ENCODE measurements around the gene TTC13. TPM values are rescaled to one million over a fixed set of nuclear protein-coding genes. Genes with fewer than 3 reads are reported as not detected.

TTC13 gene
- total RNA-seq, 1 donor from 2014 or later: 27.1 TPM

DNA sequence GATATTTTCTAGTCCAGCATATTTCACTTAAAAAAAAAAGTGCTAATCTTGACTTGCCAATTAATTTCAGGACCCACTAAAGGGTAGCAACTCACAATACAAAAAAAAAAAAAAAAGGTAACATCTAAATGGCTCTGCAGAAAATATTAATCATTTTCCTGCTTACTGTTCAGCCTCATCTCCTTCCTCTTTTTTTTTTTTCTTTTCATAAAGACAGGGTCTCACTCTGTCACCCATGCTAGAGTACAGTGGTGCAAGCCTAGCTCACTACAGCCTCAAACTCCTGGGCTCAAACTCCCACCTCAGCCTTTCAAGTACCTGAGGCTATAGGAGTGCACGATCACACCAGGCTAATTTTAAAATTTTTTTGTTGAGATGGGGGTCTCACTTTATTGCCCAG lies 30.4 kb downstream of the TTC13 start:
- DNase-seq (ENCODE audit: low spot score): no peak
- no peaks in the 10 kb centered on the region for H3K27me3 Mint-ChIP-seq (ENCODE audit: low read depth)
- peaks cover 9% of the 10 kb centered on the region for H3K36me3 Mint-ChIP-seq (ENCODE audit: low read depth)
- no peak overlapping the region for H3K27ac Mint-ChIP-seq (ENCODE audit: unreplicated experiment)
- TF ChIP-seq, protein P1, sequence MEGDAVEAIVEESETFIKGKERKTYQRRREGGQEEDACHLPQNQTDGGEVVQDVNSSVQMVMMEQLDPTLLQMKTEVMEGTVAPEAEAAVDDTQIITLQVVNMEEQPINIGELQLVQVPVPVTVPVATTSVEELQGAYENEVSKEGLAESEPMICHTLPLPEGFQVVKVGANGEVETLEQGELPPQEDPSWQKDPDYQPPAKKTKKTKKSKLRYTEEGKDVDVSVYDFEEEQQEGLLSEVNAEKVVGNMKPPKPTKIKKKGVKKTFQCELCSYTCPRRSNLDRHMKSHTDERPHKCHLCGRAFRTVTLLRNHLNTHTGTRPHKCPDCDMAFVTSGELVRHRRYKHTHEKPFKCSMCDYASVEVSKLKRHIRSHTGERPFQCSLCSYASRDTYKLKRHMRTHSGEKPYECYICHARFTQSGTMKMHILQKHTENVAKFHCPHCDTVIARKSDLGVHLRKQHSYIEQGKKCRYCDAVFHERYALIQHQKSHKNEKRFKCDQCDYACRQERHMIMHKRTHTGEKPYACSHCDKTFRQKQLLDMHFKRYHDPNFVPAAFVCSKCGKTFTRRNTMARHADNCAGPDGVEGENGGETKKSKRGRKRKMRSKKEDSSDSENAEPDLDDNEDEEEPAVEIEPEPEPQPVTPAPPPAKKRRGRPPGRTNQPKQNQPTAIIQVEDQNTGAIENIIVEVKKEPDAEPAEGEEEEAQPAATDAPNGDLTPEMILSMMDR (IDR thresholded peaks at IDR 0.05): no peak
- H3K4me1 Mint-ChIP-seq (ENCODE audit: low read depth): peaks cover 8% of the 10 kb centered on the region
- no peak overlapping the region for H3K4me3 Mint-ChIP-seq (ENCODE audit: unreplicated experiment)
- H3K9me3 Mint-ChIP-seq (ENCODE audit: low read depth): no peaks in the 10 kb centered on the region

DNA sequence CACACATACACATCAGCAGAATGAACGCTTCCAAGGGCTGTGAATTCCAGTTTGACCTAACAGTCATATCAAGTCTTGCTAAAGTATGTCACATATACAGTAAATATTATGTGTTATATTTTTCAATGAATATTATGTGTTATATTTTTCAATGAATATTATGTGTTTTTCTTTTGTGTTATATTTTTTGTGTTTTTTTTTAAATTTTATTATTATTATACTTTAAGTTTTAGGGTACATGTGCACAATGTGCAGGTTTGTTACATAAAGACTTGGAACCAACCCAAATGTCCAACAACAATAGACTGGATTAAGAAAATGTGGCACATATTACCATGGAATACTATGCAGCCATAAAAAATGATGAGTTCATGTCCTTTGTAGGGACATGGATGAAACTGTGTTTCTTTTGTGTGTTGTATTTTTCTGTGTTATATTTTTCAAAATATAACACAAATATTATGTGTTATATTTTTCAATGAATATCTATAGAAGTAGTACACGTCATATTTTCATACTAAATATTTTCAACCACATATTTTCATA lies 35.5 kb downstream of the TTC13 start:
- H3K27ac Mint-ChIP-seq (ENCODE audit: unreplicated experiment): no peak overlapping the region
- no peak for DNase-seq (ENCODE audit: low spot score)
- H3K4me1 Mint-ChIP-seq (ENCODE audit: low read depth): peaks cover 46% of the 10 kb centered on the region
- no peak overlapping the region for H3K4me3 Mint-ChIP-seq (ENCODE audit: unreplicated experiment)
- no peaks in the 10 kb centered on the region for H3K9me3 Mint-ChIP-seq (ENCODE audit: low read depth)
- peaks cover 6% of the 10 kb centered on the region for H3K36me3 Mint-ChIP-seq (ENCODE audit: low read depth)
- TF ChIP-seq, protein P1 (IDR thresholded peaks at IDR 0.05): no peak
- no peaks in the 10 kb centered on the region for H3K27me3 Mint-ChIP-seq (ENCODE audit: low read depth)

DNA sequence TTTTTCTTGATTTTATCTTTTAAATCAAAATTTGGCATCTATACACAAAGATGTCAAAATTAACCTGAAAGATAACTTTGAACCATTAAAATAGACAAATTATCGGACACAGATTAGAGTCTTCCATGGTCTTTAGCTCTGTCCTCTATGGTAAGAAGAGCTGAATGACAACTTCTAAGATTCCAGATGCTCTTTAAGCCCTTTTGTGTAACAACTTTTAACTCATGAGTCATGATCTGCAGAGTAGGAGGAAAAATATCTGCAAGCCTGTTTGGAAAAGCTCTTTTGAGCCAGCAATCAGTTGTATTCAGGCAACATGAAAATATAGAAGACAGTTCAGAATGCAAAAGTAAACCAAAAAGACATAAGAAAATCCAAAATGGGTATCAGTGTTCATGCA lies 37.8 kb downstream of the TTC13 start:
- Mint-ChIP-seq H3K9me3 (ENCODE audit: low read depth) (no peaks in the 10 kb centered on the region), H3K4me3 (ENCODE audit: unreplicated experiment) (peak overlapping the region; percentile 23), H3K27me3 (ENCODE audit: low read depth) (no peaks in the 10 kb centered on the region), H3K27ac (ENCODE audit: unreplicated experiment) (peak overlapping the region; percentile 87), H3K4me1 (ENCODE audit: low read depth) (peaks cover 66% of the 10 kb centered on the region), H3K36me3 (ENCODE audit: low read depth) (peaks cover 6% of the 10 kb centered on the region)
- no peak for DNase-seq (ENCODE audit: low spot score)
- TF ChIP-seq, protein P1 (IDR thresholded peaks at IDR 0.05): no peak

DNA sequence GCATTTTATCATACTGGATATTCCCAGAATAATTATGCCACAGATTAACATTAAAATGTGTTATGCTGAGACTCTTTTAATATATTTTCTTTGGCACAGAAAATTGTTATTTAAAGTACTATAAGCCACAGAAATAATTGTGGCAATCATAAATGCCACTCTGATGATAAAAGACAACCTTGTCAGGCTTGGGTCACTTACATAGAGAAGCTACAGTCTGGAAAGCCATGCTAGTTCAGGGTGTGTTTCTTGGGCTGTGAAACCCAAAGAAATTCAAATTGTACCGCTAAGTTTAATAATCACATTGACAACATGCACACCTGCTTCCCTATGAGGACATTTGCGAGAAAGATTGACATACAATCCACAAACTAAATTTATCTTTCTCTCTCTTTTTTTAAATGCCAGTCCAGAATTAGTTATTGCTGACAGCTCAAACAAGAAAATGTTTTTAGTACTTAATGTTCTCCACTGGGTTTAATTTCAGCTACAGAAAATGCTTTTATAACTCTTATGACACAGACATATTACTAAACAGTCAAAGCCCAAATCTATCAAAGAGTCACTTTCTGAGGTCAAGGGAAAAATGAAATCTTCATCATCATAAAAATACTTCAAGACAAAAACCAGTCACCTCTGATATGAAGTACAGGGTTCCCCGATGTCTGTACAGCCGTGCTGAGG lies 38.7 kb downstream of the TTC13 start:
- TF ChIP-seq, protein P1 (IDR thresholded peaks at IDR 0.05): no peak
- Mint-ChIP-seq H3K4me3 (ENCODE audit: unreplicated experiment) (peak overlapping the region; percentile 23), H3K9me3 (ENCODE audit: low read depth) (no peaks in the 10 kb centered on the region), H3K36me3 (ENCODE audit: low read depth) (peaks cover 10% of the 10 kb centered on the region), H3K4me1 (ENCODE audit: low read depth) (peaks cover 72% of the 10 kb centered on the region), H3K27ac (ENCODE audit: unreplicated experiment) (peak overlapping the region; percentile 87), H3K27me3 (ENCODE audit: low read depth) (no peaks in the 10 kb centered on the region)
- DNase-seq (ENCODE audit: low spot score): no peak

DNA sequence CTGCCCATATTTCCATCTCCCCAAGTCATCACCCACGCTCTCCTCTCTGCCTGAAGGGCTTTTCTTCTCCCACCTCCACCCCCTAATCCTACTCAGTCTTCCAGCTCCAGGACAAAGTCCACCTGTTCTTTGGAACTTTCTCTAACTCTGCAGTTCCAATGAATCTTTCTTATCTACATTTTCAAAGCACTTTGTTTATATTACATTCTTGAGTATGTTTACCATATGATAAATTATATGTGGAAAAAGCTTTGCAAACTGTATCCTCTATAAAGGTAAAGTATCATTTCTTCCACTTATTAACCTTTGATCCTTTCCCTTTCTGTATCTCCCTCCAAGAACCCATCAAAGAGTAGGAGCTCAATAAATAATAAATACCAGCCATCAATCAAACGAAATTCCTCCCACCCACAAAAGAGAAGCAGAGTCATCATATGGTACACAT lies 39.7 kb downstream of the TTC13 start:
- no peak for DNase-seq (ENCODE audit: low spot score)
- Mint-ChIP-seq H3K9me3 (ENCODE audit: low read depth) (no peaks in the 10 kb centered on the region), H3K4me3 (ENCODE audit: unreplicated experiment) (no peak overlapping the region), H3K4me1 (ENCODE audit: low read depth) (peaks cover 72% of the 10 kb centered on the region), H3K27ac (ENCODE audit: unreplicated experiment) (peak overlapping the region; percentile 70), H3K36me3 (ENCODE audit: low read depth) (peaks cover 9% of the 10 kb centered on the region), H3K27me3 (ENCODE audit: low read depth) (no peaks in the 10 kb centered on the region)
- TF ChIP-seq, protein P1 (IDR thresholded peaks at IDR 0.05): no peak

Data from chondrocyte (in vitro differentiated cells).